HepG2 (cell line): ENCODE results near the gene ANKZF1. TPM values are rescaled to one million over a fixed set of nuclear protein-coding genes. Genes with fewer than 3 reads are reported as not detected.

Source experiments
- AKAP8 ChIP-seq: sonication (generic); formaldehyde crosslinking; IDR thresholded peaks from 2 replicates; pipeline ENCODE4 v1.5.1; 2020; ENCODE audit warnings: mild to moderate bottlenecking, missing genetic modification reagents
- CHD2 ChIP-seq: IDR thresholded peaks from 2 replicates; pipeline ENCODE4 v1.6.1; 2011; ENCODE audit warnings: low read depth, low read length, improper control_type of control experiment
- EEA1 ChIP-seq: sonication (generic); formaldehyde crosslinking; IDR thresholded peaks from 2 replicates; pipeline ENCODE4 v1.5.1; 2020; ENCODE audit warnings: mild to moderate bottlenecking, missing genetic modification reagents, borderline replicate concordance
- HES4 ChIP-seq: sonication (generic); formaldehyde crosslinking; IDR thresholded peaks from 2 replicates; pipeline ENCODE4 v1.9.0; 2021; ENCODE audit warnings: mild to moderate bottlenecking, missing genetic modification reagents, borderline replicate concordance
- HIC2 ChIP-seq: sonication (generic); formaldehyde crosslinking; IDR thresholded peaks from 2 replicates; pipeline ENCODE4 v1.9.0; 2022; ENCODE audit warnings: low read depth, missing genetic modification reagents
- HOXD1 ChIP-seq: sonication (generic); formaldehyde crosslinking; IDR thresholded peaks from 2 replicates; pipeline ENCODE4 v1.5.0; 2020; ENCODE audit warnings: missing genetic modification reagents
- ISX ChIP-seq: sonication (generic); formaldehyde crosslinking; conservative IDR thresholded peaks from 2 replicates; pipeline ENCODE4 v1.5.0; 2020; ENCODE audit warnings: missing genetic modification reagents
- KLF13 ChIP-seq: sonication (generic); formaldehyde crosslinking; IDR thresholded peaks from 2 replicates; pipeline ENCODE4 v1.4.0; 2020; ENCODE audit warnings: mild to moderate bottlenecking, missing genetic modification reagents
- MLXIP ChIP-seq: sonication (generic); formaldehyde crosslinking; IDR thresholded peaks from 2 replicates; pipeline ENCODE4 v1.9.0; 2021; ENCODE audit warnings: missing genetic modification reagents, borderline replicate concordance
- RBM39 ChIP-seq: fragments of 200-400 bp; formaldehyde crosslinking; IDR thresholded peaks from one replicate; pipeline ENCODE4 v1.6.1; 2018; ENCODE audit warnings: antibody characterized with exemption, mild to moderate bottlenecking, low read depth, low read length; ENCODE audit not compliant: poor library complexity, severe bottlenecking
- THRA ChIP-seq: sonication (generic); formaldehyde crosslinking; IDR thresholded peaks from 2 replicates; pipeline ENCODE4 v1.4.0; 2020; ENCODE audit warnings: missing genetic modification reagents, borderline replicate concordance
- ZNF281 ChIP-seq: sonication (generic); formaldehyde crosslinking; IDR thresholded peaks from 2 replicates; pipeline ENCODE4 v1.4.0; 2020; ENCODE audit warnings: missing genetic modification reagents, borderline replicate concordance
- ZNF33A ChIP-seq: sonication (generic); formaldehyde crosslinking; IDR thresholded peaks from 2 replicates; pipeline ENCODE4 v1.5.1; 2020; ENCODE audit warnings: missing genetic modification reagents, mild to moderate bottlenecking, moderate library complexity, borderline replicate concordance
- ZNF607 ChIP-seq: sonication (generic); formaldehyde crosslinking; IDR thresholded peaks from 2 replicates; pipeline ENCODE4 v1.5.1; 2020; ENCODE audit warnings: missing genetic modification reagents, mild to moderate bottlenecking, borderline replicate concordance
- ZSCAN9 ChIP-seq: IDR thresholded peaks from 2 replicates; pipeline ENCODE4 v1.6.1; 2016; ENCODE audit warnings: borderline replicate concordance
- polyA plus RNA-seq, 8 experiments: library from polyadenylated mRNA; depleted of rRNA in 3 of 8; stranded (reverse) in 7 of 8; unstranded in 1 of 8; fragments of >200 nt; fragmentation: Illumina TruSeq in 4 of 8; extraction: Trizol in 4 of 8; gene quantifications; 2 replicates each; pipeline versions ENCODE4 v1.2.1 to v1.2.3, GENCODE V29; 2011 to 2016; ENCODE audit warnings: low read depth in 4 of 8, missing spikeins in 1 of 8, mixed read lengths in 1 of 8; ENCODE audit not compliant: insufficient read depth in 1 of 8
- total RNA-seq, 5 experiments: library from RNA; depleted of rRNA; stranded (reverse); fragments of >200 nt; fragmentation: Illumina TruSeq; extraction: Trizol; gene quantifications; 2 replicates each; pipeline ENCODE4 v1.2.3, GENCODE V29; 2016; ENCODE audit warnings: low read depth in 1 of 5
- TF ChIP-seq, protein P1 (sequence below): sonication (generic); formaldehyde crosslinking; IDR thresholded peaks from 2 replicates; pipeline ENCODE4 v1.8.0; 2023; ENCODE audit warnings: mild to moderate bottlenecking, missing genetic modification reagents
- TF ChIP-seq, protein P2 (sequence below): sonication (generic); formaldehyde crosslinking; IDR thresholded peaks from 2 replicates; pipeline ENCODE4 v1.8.0; 2022; ENCODE audit warnings: mild to moderate bottlenecking, missing genetic modification reagents, moderate library complexity

The ANKZF1 gene
- total and polyA plus RNA-seq, 2 of the 13 experiments (the other 11 are each of a cell fraction or from before 2014, with no cell fraction given), result 25.3 to 128 TPM

- TF ChIP-seq MLXIP (CRISPR knock-in tag), result no peak
- TF ChIP-seq RBM39, result no peak
- TF ChIP-seq, protein P1, sequence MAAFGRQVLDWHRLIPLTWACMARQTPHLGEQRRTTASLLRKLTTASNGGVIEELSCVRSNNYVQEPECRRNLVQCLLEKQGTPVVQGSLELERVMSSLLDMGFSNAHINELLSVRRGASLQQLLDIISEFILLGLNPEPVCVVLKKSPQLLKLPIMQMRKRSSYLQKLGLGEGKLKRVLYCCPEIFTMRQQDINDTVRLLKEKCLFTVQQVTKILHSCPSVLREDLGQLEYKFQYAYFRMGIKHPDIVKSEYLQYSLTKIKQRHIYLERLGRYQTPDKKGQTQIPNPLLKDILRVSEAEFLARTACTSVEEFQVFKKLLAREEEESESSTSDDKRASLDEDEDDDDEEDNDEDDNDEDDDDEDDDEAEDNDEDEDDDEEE (CRISPR knock-in tag), result peak; percentile 48; the same call in 1 of the 2 replicates
- TF ChIP-seq, protein P2, sequence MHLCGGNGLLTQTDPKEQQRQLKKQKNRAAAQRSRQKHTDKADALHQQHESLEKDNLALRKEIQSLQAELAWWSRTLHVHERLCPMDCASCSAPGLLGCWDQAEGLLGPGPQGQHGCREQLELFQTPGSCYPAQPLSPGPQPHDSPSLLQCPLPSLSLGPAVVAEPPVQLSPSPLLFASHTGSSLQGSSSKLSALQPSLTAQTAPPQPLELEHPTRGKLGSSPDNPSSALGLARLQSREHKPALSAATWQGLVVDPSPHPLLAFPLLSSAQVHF (CRISPR knock-in tag), result no peak
- peak; percentile 96 for TF ChIP-seq ZNF281 (CRISPR knock-in tag)
- peak; percentile 39 for TF ChIP-seq THRA
- TF ChIP-seq ZSCAN9, result no peak; the same call in 1 of the 2 replicates
- no peak for TF ChIP-seq HES4 (CRISPR knock-in tag)
- TF ChIP-seq CHD2, result peak; percentile 63; the same call in 1 of the 2 replicates
- peak; percentile 97 for TF ChIP-seq HIC2
- no peak; the same call in 1 of the 2 replicates for TF ChIP-seq ZNF607 (CRISPR knock-in tag)
- no peak for TF ChIP-seq KLF13 (CRISPR knock-in tag)
- peak; percentile 58; the same call in 1 of the 2 replicates for TF ChIP-seq AKAP8 (CRISPR knock-in tag)
- no peak for TF ChIP-seq HOXD1 (CRISPR knock-in tag)
- TF ChIP-seq ISX (CRISPR knock-in tag), result no peak
- TF ChIP-seq ZNF33A (CRISPR knock-in tag), result no peak
- 0 out of 2 replicates have a peak, but pooled peaks have one; percentile 69 for TF ChIP-seq EEA1
These were observed 19.8 kb downstream of the ANKZF1 start (continued) for GRCh38 chr2:219249203-219249980.
